Caco-2 (cell line): Measurements from ENCODE around the gene HIVEP2. TPM values are rescaled to one million over a fixed set of nuclear protein-coding genes. Genes with fewer than 3 reads are reported as not detected.

Source experiments
- BruUV-seq: library from RNA; stranded (reverse); fragments of 400-500 nt; replicated peaks from 2 replicates; lab custom pipeline; 2021; lab: Mats Ljungman, UMichigan
- CTCF ChIA-PET: fragments of 300-600 bp; sonication (Branson Sonifier 250); formaldehyde crosslinking; loops from one replicate; lab custom pipeline; 2022; ENCODE audit warnings: antibody characterized with exemption; lab: Charles Lee
- POLR2A ChIA-PET: fragments of 300-600 bp; sonication (Branson Sonifier 250); formaldehyde crosslinking; loops from one replicate; lab custom pipeline; 2022; ENCODE audit warnings: antibody characterized with exemption; lab: Charles Lee
- DNase-seq, 2 experiments: peaks; one replicate each; pipeline versions ENCODE4 v3.0.0 to v3.0.0-alpha.2; 2020 to 2022
- H3K27me3 ChIP-seq: replicated peaks from 2 replicates; pipeline ENCODE4 v1.6.0; 2011; ENCODE audit warnings: low read length; ENCODE audit not compliant: control insufficient read depth, insufficient read depth
- H3K36me3 ChIP-seq: 2 replicates; pipeline ENCODE4 v1.5.1; 2011; ENCODE audit warnings: low read length; ENCODE audit not compliant: control insufficient read depth, insufficient read depth
- H3K4me1 ChIP-seq: fragments of 250-450 bp; sonication (Bioruptor Pico); 2 replicates; pipeline ENCODE4 v1.5.1; 2020; ENCODE audit warnings: mild to moderate bottlenecking
- H3K4me3 ChIP-seq: 2 replicates; pipeline ENCODE4 v1.5.1; 2011; ENCODE audit warnings: low read depth, mild to moderate bottlenecking, control low read depth, low read length
- H3K9me3 ChIP-seq: fragments of 250-450 bp; sonication (Bioruptor Pico); 2 replicates; pipeline ENCODE4 v1.5.1; 2020; ENCODE audit warnings: mild to moderate bottlenecking, moderate library complexity
- H3K27ac Mint-ChIP-seq: one replicate; pipeline ENCODE4 v1.8.0; 2022; ENCODE audit warnings: mixed read lengths; ENCODE audit not compliant: unreplicated experiment
- H3K27me3 Mint-ChIP-seq: one replicate; pipeline ENCODE4 v1.8.0; 2022; ENCODE audit warnings: mixed read lengths; ENCODE audit not compliant: insufficient read depth, unreplicated experiment
- H3K36me3 Mint-ChIP-seq: one replicate; pipeline ENCODE4 v1.8.0; 2022; ENCODE audit warnings: mild to moderate bottlenecking, mixed read lengths; ENCODE audit not compliant: insufficient read depth, unreplicated experiment
- H3K4me1 Mint-ChIP-seq: one replicate; pipeline ENCODE4 v1.8.0; 2022; ENCODE audit warnings: low read depth, mixed read lengths; ENCODE audit not compliant: unreplicated experiment
- H3K4me3 Mint-ChIP-seq: one replicate; pipeline ENCODE4 v1.8.0; 2022; ENCODE audit warnings: mild to moderate bottlenecking, moderate library complexity, mixed read lengths; ENCODE audit not compliant: unreplicated experiment
- H3K9me3 Mint-ChIP-seq: one replicate; pipeline ENCODE4 v1.8.0; 2022; ENCODE audit warnings: mixed read lengths; ENCODE audit not compliant: unreplicated experiment
- intact Hi-C: fragments of 100-400 bp; cut with micrococcal nuclease; formaldehyde crosslinking; loops from one replicate; pipeline ENCODE4 v1.10.0; 2022; ENCODE audit not compliant: unreplicated experiment
- total RNA-seq: library from RNA; stranded (reverse); gene quantifications from 2 replicates; pipeline ENCODE4 v1.2.3, GENCODE V29; 2022
- TF ChIP-seq, protein P1 (sequence below), 2 experiments: fragments of 200-600 bp in 1 of 2; IDR thresholded peaks; 1 replicate in 1 of 2; 2 replicates in 1 of 2; pipeline versions ENCODE4 v1.5.1 to v1.8.0; 2011 to 2022; ENCODE audit warnings: antibody characterized with exemption in 1 of 2, control low read depth in 1 of 2, inconsistent platforms in 1 of 2, low read depth in 1 of 2, low read length in 1 of 2, mild to moderate bottlenecking in 1 of 2, moderate library complexity in 1 of 2; ENCODE audit not compliant: insufficient read depth in 1 of 2, severe bottlenecking in 1 of 2, unreplicated experiment in 1 of 2

Gene HIVEP2
- total RNA-seq, 1 experiment from 2014 or later, result 1.0 TPM

DNA sequence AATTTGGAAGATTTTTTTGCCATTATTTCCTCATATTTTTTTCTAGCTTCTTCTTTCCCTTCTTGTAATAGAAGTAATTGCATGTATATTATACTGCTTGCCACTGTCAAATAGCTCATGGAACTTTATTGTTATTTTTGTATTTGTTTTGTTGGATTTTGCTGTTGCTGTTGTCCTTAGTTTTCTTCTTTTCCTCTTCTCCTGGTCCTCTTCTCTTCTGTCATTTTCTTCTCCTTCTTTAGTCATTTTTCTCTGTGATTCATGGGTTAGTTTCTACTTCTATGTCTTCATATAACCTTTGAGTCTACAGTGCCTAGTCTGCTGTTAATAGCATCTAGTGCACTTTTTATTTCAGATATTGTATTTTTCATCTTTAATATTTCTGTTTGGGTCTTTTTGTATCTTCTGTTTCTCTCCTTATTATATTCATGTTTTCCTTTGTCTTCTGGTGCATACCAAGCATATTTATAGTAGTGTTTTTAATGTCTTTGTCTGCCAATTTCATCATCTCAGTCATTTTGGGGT is 226.2 kb downstream of the HIVEP2 start:
- no peak overlapping the region for H3K4me3 ChIP-seq
- Mint-ChIP-seq H3K4me1 (no peaks in the 10 kb centered on the region), H3K27me3 (no peaks in the 10 kb centered on the region), H3K27ac (no peak overlapping the region), H3K9me3 (peaks cover 14% of the 10 kb centered on the region), H3K4me3 (no peak overlapping the region), H3K36me3 (no peaks in the 10 kb centered on the region)
- peaks cover 9% of the 10 kb centered on the region for H3K9me3 ChIP-seq
- no peaks in the 10 kb centered on the region for H3K27me3 ChIP-seq
- POLR2A ChIA-PET, result no interaction called here
- H3K4me1 ChIP-seq, result no peaks in the 10 kb centered on the region
- no peaks in the 10 kb centered on the region for H3K36me3 ChIP-seq
- CTCF ChIA-PET, result no interaction called here
- intact Hi-C loops, result no loop called here
- no peak for DNase-seq
- BruUV-seq, result no TSS peak
- TF ChIP-seq, protein P1, sequence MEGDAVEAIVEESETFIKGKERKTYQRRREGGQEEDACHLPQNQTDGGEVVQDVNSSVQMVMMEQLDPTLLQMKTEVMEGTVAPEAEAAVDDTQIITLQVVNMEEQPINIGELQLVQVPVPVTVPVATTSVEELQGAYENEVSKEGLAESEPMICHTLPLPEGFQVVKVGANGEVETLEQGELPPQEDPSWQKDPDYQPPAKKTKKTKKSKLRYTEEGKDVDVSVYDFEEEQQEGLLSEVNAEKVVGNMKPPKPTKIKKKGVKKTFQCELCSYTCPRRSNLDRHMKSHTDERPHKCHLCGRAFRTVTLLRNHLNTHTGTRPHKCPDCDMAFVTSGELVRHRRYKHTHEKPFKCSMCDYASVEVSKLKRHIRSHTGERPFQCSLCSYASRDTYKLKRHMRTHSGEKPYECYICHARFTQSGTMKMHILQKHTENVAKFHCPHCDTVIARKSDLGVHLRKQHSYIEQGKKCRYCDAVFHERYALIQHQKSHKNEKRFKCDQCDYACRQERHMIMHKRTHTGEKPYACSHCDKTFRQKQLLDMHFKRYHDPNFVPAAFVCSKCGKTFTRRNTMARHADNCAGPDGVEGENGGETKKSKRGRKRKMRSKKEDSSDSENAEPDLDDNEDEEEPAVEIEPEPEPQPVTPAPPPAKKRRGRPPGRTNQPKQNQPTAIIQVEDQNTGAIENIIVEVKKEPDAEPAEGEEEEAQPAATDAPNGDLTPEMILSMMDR (IDR thresholded peaks at IDR 0.05; ENCODE audit: insufficient read depth in 1 of 2, low read depth in 1 of 2, low read length in 1 of 2, severe bottlenecking in 1 of 2, unreplicated experiment in 1 of 2), result no peak

DNA sequence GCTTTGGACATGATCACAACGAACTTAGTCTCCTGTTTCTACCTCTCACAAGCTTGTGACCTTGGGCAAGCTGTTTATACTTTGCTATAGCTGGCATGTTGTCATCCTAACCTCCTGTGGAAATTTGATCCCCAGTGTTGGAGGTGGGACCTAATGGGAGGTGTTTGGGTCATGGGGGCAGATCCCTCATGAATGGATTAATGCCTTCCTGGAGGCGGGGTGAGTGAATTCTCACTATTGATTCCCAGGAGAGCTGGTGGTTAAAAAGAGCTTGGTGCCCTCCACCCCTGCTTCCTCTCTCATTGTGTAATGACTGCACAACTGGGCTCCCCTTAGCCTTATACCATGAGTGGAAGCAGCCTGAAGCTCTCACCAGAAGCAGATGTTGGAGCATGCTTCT is 228.9 kb downstream of the HIVEP2 start:
- ChIA-PET CTCF (no interaction called here), POLR2A (no interaction called here)
- H3K9me3 ChIP-seq, result peaks cover 9% of the 10 kb centered on the region
- Mint-ChIP-seq H3K36me3 (no peaks in the 10 kb centered on the region), H3K27ac (no peak overlapping the region), H3K4me1 (no peaks in the 10 kb centered on the region), H3K9me3 (peaks cover 14% of the 10 kb centered on the region), H3K4me3 (no peak overlapping the region), H3K27me3 (no peaks in the 10 kb centered on the region)
- intact Hi-C loops, result no loop called here
- BruUV-seq, result no TSS peak
- no peak for DNase-seq
- no peak overlapping the region for H3K4me3 ChIP-seq
- no peaks in the 10 kb centered on the region for H3K36me3 ChIP-seq
- TF ChIP-seq, protein P1 (IDR thresholded peaks at IDR 0.05; ENCODE audit: insufficient read depth in 1 of 2, low read depth in 1 of 2, low read length in 1 of 2, severe bottlenecking in 1 of 2, unreplicated experiment in 1 of 2), result no peak
- H3K4me1 ChIP-seq, result no peaks in the 10 kb centered on the region
- no peaks in the 10 kb centered on the region for H3K27me3 ChIP-seq

DNA sequence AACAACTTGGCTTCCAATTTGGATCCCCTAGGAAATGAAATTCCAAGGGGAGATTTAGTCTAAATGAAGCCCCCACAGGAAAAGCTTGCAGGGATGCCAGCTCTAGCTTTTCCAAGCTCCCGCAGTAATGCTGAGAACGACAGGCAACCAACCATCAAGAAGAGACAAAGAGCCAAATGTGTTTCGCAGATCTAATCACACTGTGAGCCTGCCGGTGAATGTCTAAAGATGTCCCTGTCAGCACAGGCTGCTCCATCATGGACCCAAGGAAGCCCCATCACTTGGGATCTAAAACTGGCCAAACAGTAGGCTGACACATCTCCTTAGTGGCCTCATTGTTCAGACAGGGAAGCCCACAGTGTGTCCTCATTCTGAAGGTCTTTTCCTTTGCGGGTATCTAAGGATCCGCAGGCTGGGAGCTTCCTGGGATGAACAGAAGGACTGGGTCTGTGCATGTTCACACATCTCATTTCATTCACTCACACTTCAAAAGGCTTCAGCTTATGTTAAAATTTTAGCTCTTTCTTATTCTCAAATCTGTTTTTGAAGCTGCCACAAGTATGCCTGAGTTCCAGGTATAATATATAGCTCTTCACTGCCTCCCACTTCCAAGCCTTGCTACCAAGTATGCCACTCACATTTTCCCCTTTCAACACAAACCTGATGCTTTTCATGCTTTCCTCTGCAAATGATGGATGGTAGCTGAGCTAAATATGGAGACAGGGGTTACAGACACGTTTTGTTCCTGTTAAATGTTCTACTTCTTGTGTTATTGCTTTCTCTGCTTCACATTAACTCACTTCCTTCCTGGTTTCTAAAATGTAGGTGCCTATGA is 229.8 kb downstream of the HIVEP2 start:
- no peaks in the 10 kb centered on the region for H3K36me3 Mint-ChIP-seq
- no peak overlapping the region for H3K27ac Mint-ChIP-seq
- peaks cover 14% of the 10 kb centered on the region for H3K9me3 Mint-ChIP-seq
- Histone ChIP-seq H3K9me3 (peaks cover 9% of the 10 kb centered on the region), H3K4me3 (no peak overlapping the region), H3K36me3 (no peaks in the 10 kb centered on the region), H3K4me1 (no peaks in the 10 kb centered on the region), H3K27me3 (no peaks in the 10 kb centered on the region)
- ChIA-PET CTCF (no interaction called here), POLR2A (no interaction called here)
- BruUV-seq, result no TSS peak
- H3K4me3 Mint-ChIP-seq, result no peak overlapping the region
- no peak for DNase-seq
- H3K4me1 Mint-ChIP-seq, result no peaks in the 10 kb centered on the region
- intact Hi-C loops, result no loop called here
- TF ChIP-seq, protein P1 (IDR thresholded peaks at IDR 0.05; ENCODE audit: insufficient read depth in 1 of 2, low read depth in 1 of 2, low read length in 1 of 2, severe bottlenecking in 1 of 2, unreplicated experiment in 1 of 2), result no peak
- H3K27me3 Mint-ChIP-seq, result no peaks in the 10 kb centered on the region
